A204.1 (cell line): Measurements from ENCODE around the gene ZSCAN21.
A peak's percentile ranks its signal among the peaks of the same experiment; 100 is the strongest.

ENCODE experiments used
- FAIRE-seq: peaks from 2 replicates; lab custom pipeline; 2012; peaks lifted over from hg19 to GRCh38; lab: Jason Lieb, UNC

Gene ZSCAN21

GRCh38 chr7:100077205-100077604, 27.6 kb downstream of the ZSCAN21 start:
- no peak for FAIRE-seq

GRCh38 chr7:100079024-100079560, 29.5 kb downstream of the ZSCAN21 start:
- no peak for FAIRE-seq

GRCh38 chr7:100080907-100081534, 31.4 kb downstream of the ZSCAN21 start:
- FAIRE-seq = no peak

GRCh38 chr7:100081535-100082102, 32.0 kb downstream of the ZSCAN21 start, which contains the start of gene ZNF3:
Gene ZNF3 (minus strand): TSS chr7:100081723. CDS start chr7:100077357, 4,366 bp downstream.
- peak; percentile 98 for FAIRE-seq

- FAIRE-seq = no peak
These were observed 33.4 kb downstream of the ZSCAN21 start for GRCh38 chr7:100082978-100083377.

- no peak for FAIRE-seq
These were observed 35.9 kb downstream of the ZSCAN21 start for GRCh38 chr7:100085515-100085914.

GRCh38 chr7:100087055-100087750, 37.6 kb downstream of the ZSCAN21 start:
- peak; percentile 77 for FAIRE-seq

- FAIRE-seq = no peak
These were observed 38.6 kb downstream of the ZSCAN21 start for GRCh38 chr7:100088095-100088620.

- no peak for FAIRE-seq
These were observed 39.3 kb downstream of the ZSCAN21 start, which contains the start of gene COPS6 for GRCh38 chr7:100088621-100089457. Gene COPS6 (plus strand): TSS chr7:100088969. CDS start chr7:100088991, 22 bp downstream.

GRCh38 chr7:100089458-100090196, 40.1 kb downstream of the ZSCAN21 start:
- no peak for FAIRE-seq

- FAIRE-seq = no peak
These were observed 41.2 kb downstream of the ZSCAN21 start for GRCh38 chr7:100090527-100091410.

GRCh38 chr7:100091411-100092181, 42.0 kb downstream of the ZSCAN21 start:
- no peak for FAIRE-seq

- no peak for FAIRE-seq
These were observed 43.5 kb downstream of the ZSCAN21 start for GRCh38 chr7:100093054-100093453.

- FAIRE-seq = no peak
These were observed 43.9 kb downstream of the ZSCAN21 start for GRCh38 chr7:100093498-100093897.

- no peak for FAIRE-seq
These were observed 44.4 kb downstream of the ZSCAN21 start for GRCh38 chr7:100093925-100094486.

GRCh38 chr7:100095289-100095688, 45.7 kb downstream of the ZSCAN21 start:
- FAIRE-seq = no peak

- no peak for FAIRE-seq
These were observed 46.1 kb downstream of the ZSCAN21 start for GRCh38 chr7:100095704-100096103.

GRCh38 chr7:100098913-100099312, 49.3 kb downstream of the ZSCAN21 start:
- no peak for FAIRE-seq

GRCh38 chr7:100099452-100099851, 49.9 kb downstream of the ZSCAN21 start:
- no peak for FAIRE-seq
